Central memory CD8-positive, alpha-beta T cell (primary cell): ENCODE measurements around the gene DNAJC5G.
"Not testable (repeated sequence)": the region's sequence is repeated elsewhere in the genome, so short reads cannot be mapped to it uniquely, and the experiment has no call there.

Experiments used
- ATAC-seq: fragments of 150-1000 bp; cut with Tn5 transposase; replicated peaks from 2 replicates; pipeline ENCODE4 v1.10.0; 2022; ENCODE audit warnings: mild to moderate bottlenecking, moderate FRiP score, moderate number of reproducible peaks; ENCODE audit not compliant: poor library complexity, severe bottlenecking; ENCODE audit errors: extremely low read depth
- DNase-seq, 2 donors: peaks; one replicate each; pipeline ENCODE4 v3.0.0; 2021; ENCODE audit warnings: low spot score in 2 of 2
- H3K27ac Mint-ChIP-seq: one replicate; pipeline ENCODE4 v1.8.0; 2022; ENCODE audit warnings: low read depth, mild to moderate bottlenecking, moderate library complexity, mixed read lengths
- H3K27me3 Mint-ChIP-seq: one replicate; pipeline ENCODE4 v1.8.0; 2022; ENCODE audit warnings: mixed read lengths
- H3K36me3 Mint-ChIP-seq: one replicate; pipeline ENCODE4 v1.8.0; 2022; ENCODE audit warnings: mild to moderate bottlenecking, moderate library complexity, mixed read lengths; ENCODE audit not compliant: insufficient read depth
- H3K4me1 Mint-ChIP-seq: one replicate; pipeline ENCODE4 v1.8.0; 2022; ENCODE audit warnings: mixed read lengths
- H3K4me3 Mint-ChIP-seq: one replicate; pipeline ENCODE4 v1.8.0; 2022; ENCODE audit warnings: mild to moderate bottlenecking, moderate library complexity, mixed read lengths
- H3K9me3 Mint-ChIP-seq: one replicate; pipeline ENCODE4 v1.8.0; 2022; ENCODE audit warnings: mixed read lengths

Gene DNAJC5G

GRCh38 chr2:27296481-27296880 lies 21.2 kb downstream of the DNAJC5G start:
- Mint-ChIP-seq H3K4me1 (no peaks in the 10 kb centered on the region), H3K9me3 (no peaks in the 10 kb centered on the region), H3K27me3 (peaks cover 65% of the 10 kb centered on the region), H3K36me3 (peaks cover 2% of the 10 kb centered on the region), H3K27ac (no peak overlapping the region), H3K4me3 (no peak overlapping the region)
- no peak for ATAC-seq
- no peak for DNase-seq

GRCh38 chr2:27297195-27297594 lies 22.0 kb downstream of the DNAJC5G start:
- H3K4me3 Mint-ChIP-seq = no peak overlapping the region
- no peak overlapping the region for H3K27ac Mint-ChIP-seq
- H3K27me3 Mint-ChIP-seq = peaks cover 58% of the 10 kb centered on the region
- peaks cover 2% of the 10 kb centered on the region for H3K36me3 Mint-ChIP-seq
- DNase-seq (no peak), ATAC-seq (no peak)
- H3K4me1 Mint-ChIP-seq = no peaks in the 10 kb centered on the region
- H3K9me3 Mint-ChIP-seq = no peaks in the 10 kb centered on the region

- no peak for ATAC-seq
- Mint-ChIP-seq H3K4me3 (no peak overlapping the region), H3K9me3 (no peaks in the 10 kb centered on the region), H3K27ac (no peak overlapping the region), H3K36me3 (peaks cover 2% of the 10 kb centered on the region), H3K4me1 (no peaks in the 10 kb centered on the region), H3K27me3 (peaks cover 44% of the 10 kb centered on the region)
- DNase-seq = no peak
Observed at GRCh38 chr2:27298391-27299080, 23.3 kb downstream of the DNAJC5G start.

DNA sequence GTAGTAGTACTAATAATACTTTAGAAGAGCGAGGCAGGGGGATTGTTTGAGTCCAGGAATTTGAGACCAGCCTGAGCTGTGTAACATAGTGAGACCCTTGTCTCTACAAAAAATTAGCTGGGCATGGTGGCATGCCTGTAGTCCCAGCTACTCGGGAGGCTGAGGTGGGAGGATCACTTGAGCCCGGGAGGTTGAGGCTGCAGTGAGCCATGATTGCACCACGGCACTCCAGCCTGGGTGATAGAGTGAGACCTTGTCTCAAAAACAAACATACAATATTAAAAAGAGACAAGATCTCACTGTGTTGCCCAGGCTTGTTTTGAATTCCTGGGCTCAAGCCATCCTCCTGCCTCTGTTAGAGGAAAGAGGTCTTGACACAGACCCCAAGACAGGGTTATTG lies 25.4 kb downstream of the DNAJC5G start:
- not testable (repeated sequence) for H3K4me1 Mint-ChIP-seq, H3K36me3 Mint-ChIP-seq, H3K4me3 Mint-ChIP-seq, H3K27ac Mint-ChIP-seq, DNase-seq, ATAC-seq, H3K9me3 Mint-ChIP-seq
- peaks cover 49% of the 10 kb centered on the region for H3K27me3 Mint-ChIP-seq

GRCh38 chr2:27303093-27304025 lies 28.1 kb downstream of the DNAJC5G start:
- H3K9me3 Mint-ChIP-seq = no peaks in the 10 kb centered on the region
- peaks cover 4% of the 10 kb centered on the region for H3K36me3 Mint-ChIP-seq
- ATAC-seq = peak; percentile 49
- H3K27ac Mint-ChIP-seq = no peak overlapping the region
- H3K27me3 Mint-ChIP-seq = peaks cover 45% of the 10 kb centered on the region
- H3K4me3 Mint-ChIP-seq = peak overlapping the region; percentile 65
- DNase-seq = peak in 1 of 2 donors; percentile 21
- H3K4me1 Mint-ChIP-seq = no peaks in the 10 kb centered on the region

GRCh38 chr2:27304488-27305240 lies 29.4 kb downstream of the DNAJC5G start:
- H3K36me3 Mint-ChIP-seq = peaks cover 6% of the 10 kb centered on the region
- H3K27me3 Mint-ChIP-seq = peaks cover 32% of the 10 kb centered on the region
- DNase-seq (no peak), ATAC-seq (no peak)
- no peak overlapping the region for H3K4me3 Mint-ChIP-seq
- H3K27ac Mint-ChIP-seq = no peak overlapping the region
- no peaks in the 10 kb centered on the region for H3K4me1 Mint-ChIP-seq
- no peaks in the 10 kb centered on the region for H3K9me3 Mint-ChIP-seq

DNA sequence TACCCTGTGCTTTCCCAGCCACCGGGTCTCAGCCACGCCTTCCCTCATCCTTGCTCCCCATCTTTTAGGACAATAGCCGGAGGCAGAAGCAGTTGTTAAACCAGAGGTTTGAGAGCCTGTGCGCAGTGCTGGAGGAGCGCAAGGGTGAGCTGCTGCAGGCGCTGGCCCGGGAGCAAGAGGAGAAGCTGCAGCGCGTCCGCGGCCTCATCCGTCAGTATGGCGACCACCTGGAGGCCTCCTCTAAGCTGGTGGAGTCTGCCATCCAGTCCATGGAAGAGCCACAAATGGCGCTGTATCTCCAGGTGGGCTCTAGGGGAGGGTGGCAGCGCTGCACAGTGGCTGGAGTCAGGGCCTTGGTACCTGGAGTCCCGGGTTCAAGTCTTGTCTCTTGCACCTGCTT lies 30.3 kb downstream of the DNAJC5G start:
- Mint-ChIP-seq H3K36me3 (peaks cover 4% of the 10 kb centered on the region), H3K4me1 (no peaks in the 10 kb centered on the region), H3K27ac (no peak overlapping the region), H3K27me3 (peaks cover 29% of the 10 kb centered on the region), H3K4me3 (peak overlapping the region; percentile 41), H3K9me3 (no peaks in the 10 kb centered on the region)
- ATAC-seq (no peak), DNase-seq (no peak)

DNA sequence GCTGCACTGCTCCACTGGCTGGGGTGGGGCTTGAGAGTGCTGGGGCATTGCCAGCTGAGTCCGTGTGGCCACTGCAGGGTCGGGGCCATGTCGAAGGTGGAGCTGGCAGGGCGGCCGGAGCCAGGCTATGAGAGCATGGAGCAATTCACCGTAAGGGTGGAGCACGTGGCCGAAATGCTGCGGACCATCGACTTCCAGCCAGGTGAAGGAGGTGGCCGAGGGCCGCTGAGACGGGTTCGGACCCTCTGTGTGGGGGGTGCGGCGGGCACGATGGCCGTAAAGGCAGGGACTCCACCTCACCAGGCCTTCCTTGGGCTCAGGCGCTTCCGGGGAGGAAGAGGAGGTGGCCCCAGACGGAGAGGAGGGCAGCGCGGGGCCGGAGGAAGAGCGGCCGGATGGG lies 30.9 kb downstream of the DNAJC5G start:
- Mint-ChIP-seq H3K27ac (no peak overlapping the region), H3K4me1 (no peaks in the 10 kb centered on the region), H3K27me3 (peaks cover 29% of the 10 kb centered on the region), H3K4me3 (peak overlapping the region; percentile 53), H3K36me3 (peaks cover 4% of the 10 kb centered on the region), H3K9me3 (no peaks in the 10 kb centered on the region)
- DNase-seq (no peak), ATAC-seq (no peak)

DNA sequence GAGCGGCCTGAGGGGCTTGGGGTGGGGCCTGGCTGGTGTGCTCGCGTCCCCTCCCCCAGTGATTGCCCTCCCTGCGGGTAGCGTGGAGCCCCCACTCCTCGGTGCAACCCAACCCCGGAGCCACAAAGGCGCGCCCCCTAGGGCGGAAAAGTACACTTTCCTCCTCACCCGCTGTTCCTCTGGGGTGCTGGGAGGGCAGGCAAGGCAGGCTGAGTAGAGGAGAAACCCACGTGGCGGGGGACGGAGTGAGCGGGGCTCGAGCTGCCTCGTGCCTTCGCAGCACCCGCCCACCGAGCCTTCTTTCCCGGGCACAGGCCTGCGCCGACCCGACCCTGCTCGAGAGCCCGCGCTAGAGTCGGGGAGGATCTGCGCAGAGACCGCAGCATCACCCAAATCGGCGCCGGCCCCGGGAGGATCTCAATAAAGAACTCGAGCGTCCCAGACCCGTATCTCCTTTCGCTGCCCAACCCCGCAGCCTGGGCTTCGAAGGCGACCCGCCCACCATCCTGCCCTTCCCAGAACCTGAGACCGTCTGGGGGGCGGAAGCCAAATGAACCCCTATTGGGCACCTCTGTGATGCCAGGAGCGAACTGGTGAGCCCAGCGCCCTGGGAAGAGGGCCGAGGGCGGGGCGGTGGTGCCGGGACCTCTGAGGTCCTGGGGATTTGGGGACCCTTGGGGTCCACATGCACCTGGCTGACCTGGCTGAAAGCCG lies 31.5 kb downstream of the DNAJC5G start:
- H3K4me1 Mint-ChIP-seq = no peaks in the 10 kb centered on the region
- H3K4me3 Mint-ChIP-seq = peak overlapping the region; percentile 53
- no peak for DNase-seq
- H3K27me3 Mint-ChIP-seq = peaks cover 29% of the 10 kb centered on the region
- no peak overlapping the region for H3K27ac Mint-ChIP-seq
- peak; percentile 48 for ATAC-seq
- no peaks in the 10 kb centered on the region for H3K9me3 Mint-ChIP-seq
- H3K36me3 Mint-ChIP-seq = peaks cover 6% of the 10 kb centered on the region

GRCh38 chr2:27307287-27307544 lies 32.0 kb downstream of the DNAJC5G start:
- H3K4me3 Mint-ChIP-seq = peak overlapping the region; percentile 53
- ATAC-seq (no peak), DNase-seq (no peak)
- H3K27ac Mint-ChIP-seq = no peak overlapping the region
- H3K27me3 Mint-ChIP-seq = peaks cover 29% of the 10 kb centered on the region
- H3K9me3 Mint-ChIP-seq = no peaks in the 10 kb centered on the region
- H3K4me1 Mint-ChIP-seq = no peaks in the 10 kb centered on the region
- H3K36me3 Mint-ChIP-seq = peaks cover 7% of the 10 kb centered on the region

- peaks cover 10% of the 10 kb centered on the region for H3K36me3 Mint-ChIP-seq
- ATAC-seq (no peak), DNase-seq (no peak)
- H3K4me1 Mint-ChIP-seq = no peaks in the 10 kb centered on the region
- H3K27ac Mint-ChIP-seq = no peak overlapping the region
- peaks cover 29% of the 10 kb centered on the region for H3K27me3 Mint-ChIP-seq
- H3K4me3 Mint-ChIP-seq = peak overlapping the region; percentile 53
- no peaks in the 10 kb centered on the region for H3K9me3 Mint-ChIP-seq
Observed at GRCh38 chr2:27307545-27308358, 32.5 kb downstream of the DNAJC5G start.
